Activated T-cell treated with anti-CD3 and anti-CD28 coated beads for 24 hours (primary cell): Measurements from ENCODE around the gene CRMP1.

Source experiments
- DNase-seq: peaks from one replicate; pipeline ENCODE4 v3.0.0-alpha.2; 2020; ENCODE audit warnings: low read depth

Gene CRMP1

GRCh38 chr4:5919571-5919970 lies 26.7 kb upstream of the CRMP1 start:
- DNase-seq, result no peak

DNA sequence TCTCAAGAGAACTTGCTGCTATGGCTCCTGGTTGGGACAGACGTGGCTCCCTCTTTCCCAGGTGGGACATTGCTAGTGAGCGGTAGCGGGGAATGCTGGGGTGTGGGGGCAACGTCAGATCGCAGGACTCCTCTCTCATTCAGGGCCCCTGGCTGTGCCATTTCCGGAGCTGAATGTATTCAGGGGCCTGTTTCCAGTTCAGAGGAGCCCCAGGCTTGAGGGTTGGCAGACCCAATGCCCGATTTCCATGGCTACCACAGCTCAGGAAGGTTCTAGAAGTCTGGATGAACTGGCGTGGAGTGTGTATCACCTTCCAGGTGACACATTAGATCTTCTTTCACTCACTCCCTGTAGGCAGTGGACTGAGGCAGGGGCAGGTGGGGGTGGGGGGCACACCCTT lies 26.2 kb upstream of the CRMP1 start:
- no peak for DNase-seq

DNA sequence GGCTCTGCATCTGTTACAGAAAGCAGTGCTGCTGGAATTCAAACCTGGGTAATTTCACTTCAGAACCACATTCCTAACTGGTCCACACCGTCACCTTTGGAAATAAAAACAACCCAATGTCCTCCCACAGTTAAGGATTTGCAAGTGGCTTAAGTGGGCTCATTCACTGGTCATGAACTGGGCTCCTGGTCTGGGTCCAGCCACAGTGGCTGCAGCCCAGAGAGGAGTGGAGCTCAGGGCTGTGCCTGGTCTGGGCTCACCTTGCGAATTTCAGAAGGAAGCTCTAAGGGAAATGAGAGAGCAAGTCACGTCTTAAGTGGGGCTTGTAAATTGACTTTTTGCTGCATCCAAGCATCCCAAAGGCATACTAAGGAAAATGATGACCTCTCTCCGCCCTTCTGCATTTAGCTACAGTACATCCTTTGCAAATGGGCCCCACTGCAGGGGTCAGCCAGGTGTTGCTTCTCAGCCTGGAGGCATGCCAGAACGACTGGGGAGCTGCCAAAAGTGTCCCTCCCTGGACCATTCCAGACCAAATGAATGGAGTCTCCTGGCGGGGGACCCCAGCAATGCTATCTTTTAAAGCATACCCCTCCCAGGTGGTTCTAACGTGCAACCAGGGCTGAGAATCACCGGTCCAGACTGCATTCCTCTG lies 25.6 kb upstream of the CRMP1 start:
- no peak for DNase-seq

DNA sequence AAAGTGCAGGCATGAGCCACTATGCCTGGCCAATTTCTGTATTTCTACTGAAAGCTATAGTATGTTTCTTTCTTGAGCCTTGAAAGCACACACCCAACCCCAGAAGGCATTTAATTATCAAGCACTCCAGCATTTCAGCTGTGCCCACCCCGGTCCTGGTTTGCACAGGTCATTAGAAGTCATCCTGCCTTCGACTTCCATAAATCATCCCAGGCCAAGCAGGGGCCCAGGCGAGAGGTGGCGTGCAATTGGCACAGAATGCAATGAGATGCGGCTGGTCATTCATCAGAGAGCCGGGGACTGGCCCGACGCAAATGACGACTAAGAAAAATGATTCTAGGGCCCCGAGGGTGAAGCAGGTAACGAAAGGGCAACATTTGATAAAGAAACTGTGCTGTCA lies 24.8 kb upstream of the CRMP1 start:
- DNase-seq, result no peak

DNA sequence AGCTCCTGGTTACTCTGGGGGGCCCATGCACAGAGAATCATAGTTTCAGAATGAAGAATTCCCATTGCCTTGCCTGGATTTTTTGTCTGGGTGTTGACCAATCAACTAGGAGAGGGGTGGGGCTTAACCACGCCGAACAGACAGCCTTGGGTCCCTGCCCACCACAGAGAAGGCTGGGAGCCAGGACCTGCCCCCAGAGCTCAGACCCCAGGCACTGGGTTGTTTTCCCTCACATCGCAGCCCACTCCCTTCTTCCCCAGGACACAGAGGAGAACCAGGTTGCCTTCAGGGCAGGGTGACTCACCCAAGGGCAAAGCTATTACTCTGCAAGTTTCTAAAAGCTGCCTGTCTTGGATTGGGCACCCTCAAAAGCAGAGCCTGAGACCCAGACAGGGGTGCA lies 23.3 kb upstream of the CRMP1 start:
- no peak for DNase-seq

- no peak for DNase-seq
Observed at GRCh38 chr4:5913454-5913853, 20.6 kb upstream of the CRMP1 start.

GRCh38 chr4:5912614-5913019 lies 19.7 kb upstream of the CRMP1 start:
- DNase-seq, result no peak

GRCh38 chr4:5908876-5909427 lies 16.1 kb upstream of the CRMP1 start:
- DNase-seq, result no peak

GRCh38 chr4:5906191-5906590 lies 13.3 kb upstream of the CRMP1 start:
- DNase-seq, result no peak

DNA sequence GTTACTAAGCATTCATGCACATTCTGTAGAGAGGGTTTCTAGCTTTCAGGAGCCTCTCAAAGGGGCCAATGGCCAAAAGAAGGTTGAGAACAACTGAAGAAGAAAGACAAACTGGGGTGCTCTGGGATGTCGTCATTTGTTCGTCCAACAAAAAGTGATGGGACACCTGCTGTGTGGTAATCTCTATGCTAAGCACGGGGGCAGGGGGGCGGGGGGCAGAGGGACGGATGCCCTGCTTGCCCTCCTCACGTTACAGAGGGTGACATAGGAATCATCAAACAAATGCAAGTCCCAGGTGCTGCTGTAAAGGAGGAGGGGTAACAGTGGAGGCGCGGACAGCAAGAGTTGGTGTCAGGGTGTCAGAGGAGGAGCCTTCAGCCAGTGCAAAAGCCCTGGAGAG lies 12.8 kb upstream of the CRMP1 start:
- no peak for DNase-seq

- no peak for DNase-seq
Observed at GRCh38 chr4:5900844-5901243, 8.0 kb upstream of the CRMP1 start.

GRCh38 chr4:5899881-5900280 lies 7.0 kb upstream of the CRMP1 start:
- no peak for DNase-seq

DNA sequence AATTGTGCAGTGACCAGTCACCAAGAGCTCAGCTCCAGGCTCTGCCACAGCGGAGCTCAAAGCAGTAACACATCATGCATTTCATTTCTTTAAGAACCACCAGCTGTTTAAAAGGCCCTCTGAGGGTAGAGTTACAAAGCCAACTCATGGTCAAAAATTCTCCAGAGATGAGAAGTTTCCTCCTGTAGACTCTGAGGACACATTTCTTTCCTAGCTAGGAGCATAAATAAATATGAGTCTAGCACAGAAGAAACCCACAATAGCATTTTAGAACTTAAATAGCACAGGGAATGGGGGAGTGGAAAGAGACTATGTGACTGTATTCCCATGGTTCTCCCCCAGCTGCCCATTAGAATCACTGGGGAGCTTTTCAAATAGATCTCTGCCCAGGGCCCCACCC lies 6.5 kb upstream of the CRMP1 start:
- DNase-seq, result no peak

GRCh38 chr4:5897674-5898073 lies 4.8 kb upstream of the CRMP1 start:
- no peak for DNase-seq

DNA sequence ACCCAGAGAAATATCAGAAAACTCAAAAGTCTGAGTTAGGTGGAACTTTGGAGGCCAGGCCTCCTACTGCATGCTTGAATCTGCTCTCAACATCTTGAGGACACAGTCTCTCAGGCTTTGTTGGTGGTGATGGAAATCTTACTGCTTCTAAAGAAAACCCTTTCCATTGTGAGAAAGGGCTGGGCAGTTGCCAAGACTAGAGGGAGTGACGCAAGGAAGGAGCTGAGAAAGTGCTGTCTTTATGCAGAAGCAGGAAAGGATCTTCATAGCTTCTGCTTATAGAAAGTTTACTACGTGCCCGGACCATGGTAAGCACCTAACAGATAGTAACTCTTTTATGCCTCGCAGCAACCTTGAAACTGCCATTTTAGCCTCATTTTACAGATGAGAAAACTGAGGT lies 2.4 kb upstream of the CRMP1 start:
- no peak for DNase-seq

DNA sequence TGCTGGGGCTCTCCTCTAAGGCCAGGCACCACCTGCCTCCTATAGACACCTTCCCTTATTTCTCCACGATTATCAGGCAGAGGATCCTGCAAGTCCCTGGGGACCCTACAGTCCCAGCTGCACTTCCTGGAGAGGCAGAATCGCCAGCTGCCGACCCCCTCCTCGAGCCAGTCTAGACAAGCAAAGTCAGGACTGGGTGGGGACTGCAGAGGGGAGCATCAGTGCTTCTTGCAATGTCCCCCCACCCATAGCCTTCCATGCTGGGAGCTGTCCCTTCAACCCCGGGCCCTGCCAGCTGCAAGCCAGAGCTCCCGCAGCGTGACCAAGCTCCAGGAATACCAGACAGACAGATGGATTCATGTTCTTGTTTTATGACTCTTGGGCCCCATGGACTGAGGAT lies 1.4 kb upstream of the CRMP1 start:
- DNase-seq, result no peak

- no peak for DNase-seq
Observed at GRCh38 chr4:5893591-5893990, 705 bp upstream of the CRMP1 start.

GRCh38 chr4:5892323-5893003 lies 423 bp downstream of the CRMP1 start:
- DNase-seq, result no peak

- no peak for DNase-seq
Observed at GRCh38 chr4:5891563-5892322, 1.1 kb downstream of the CRMP1 start.

DNA sequence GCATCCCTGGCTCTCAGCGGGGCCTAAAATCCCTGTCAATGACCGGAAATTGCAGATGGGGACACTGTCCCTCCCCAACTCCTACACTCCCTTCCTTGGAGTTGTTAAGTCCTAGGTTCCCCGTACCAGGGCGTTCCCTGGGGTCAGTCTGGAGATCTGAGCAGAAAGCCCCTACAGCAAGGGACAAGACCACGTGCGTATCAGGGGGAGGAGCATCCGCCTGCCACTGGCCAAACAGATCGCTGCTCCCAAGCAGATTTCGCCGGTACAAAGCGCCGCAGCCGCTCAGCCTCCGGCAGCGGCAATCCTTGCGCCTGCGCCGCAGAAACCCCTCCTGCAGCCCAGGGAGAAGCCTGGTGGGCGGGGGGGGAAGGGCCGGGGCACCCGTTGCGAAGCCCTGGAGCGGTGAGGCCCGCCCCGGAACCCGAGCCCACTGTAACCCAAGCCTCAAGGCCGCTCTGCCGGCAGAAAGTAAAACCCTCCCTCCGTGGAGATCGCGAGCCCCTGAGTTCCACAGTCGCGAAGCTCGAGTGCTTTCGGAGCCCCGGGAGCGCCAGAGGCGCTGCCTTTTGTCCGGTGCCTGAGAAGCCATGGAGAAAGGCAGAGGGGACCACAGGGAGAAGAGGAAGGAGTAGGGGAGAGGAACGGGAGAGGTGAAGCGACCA lies 2.7 kb downstream of the CRMP1 start:
- no peak for DNase-seq

GRCh38 chr4:5889002-5889696 lies 3.7 kb downstream of the CRMP1 start:
- no peak for DNase-seq
